OCI-LY1 (cell line): Measurements from ENCODE around the gene FOSB.
"Not testable (repeated sequence)": the region's sequence is repeated elsewhere in the genome, so short reads cannot be mapped to it uniquely, and the experiment has no call there.

Experiments
- H2AFZ ChIP-seq: fragments of 200-600 bp; sonication (generic), shearing (Covaris generic); 2 replicates; pipeline ENCODE4 v1.6.0; 2014; ENCODE audit warnings: antibody characterized with exemption, mild to moderate bottlenecking, low read length
- H3F3A ChIP-seq: fragments of 200-600 bp; sonication (generic), shearing (Covaris generic); 2 replicates; pipeline ENCODE4 v1.6.0; 2014; ENCODE audit warnings: mild to moderate bottlenecking, antibody characterized with exemption, low read length, moderate library complexity; ENCODE audit not compliant: insufficient read depth
- H3K27ac ChIP-seq: fragments of 200-600 bp; sonication (generic); 2 replicates; pipeline ENCODE4 v1.5.1; 2014; ENCODE audit warnings: low read length, mixed run types, mild to moderate bottlenecking, low read depth; ENCODE audit not compliant: poor library complexity, severe bottlenecking
- H3K27me3 ChIP-seq: fragments of 200-600 bp; sonication (generic); 2 replicates; pipeline ENCODE4 v1.6.0; 2014; ENCODE audit warnings: antibody characterized with exemption, mild to moderate bottlenecking, low read length, moderate library complexity; ENCODE audit not compliant: insufficient read depth
- H3K36me3 ChIP-seq: fragments of 200-600 bp; sonication (generic); 2 replicates; pipeline ENCODE4 v1.6.1; 2014; ENCODE audit warnings: mild to moderate bottlenecking, antibody characterized with exemption, low read length, moderate library complexity, mixed read lengths; ENCODE audit not compliant: insufficient read depth
- H3K4me1 ChIP-seq: fragments of 200-600 bp; sonication (generic); 2 replicates; pipeline ENCODE4 v1.5.1; 2014; ENCODE audit warnings: mild to moderate bottlenecking, low read length, moderate library complexity; ENCODE audit not compliant: insufficient read depth, severe bottlenecking
- H3K4me2 ChIP-seq: fragments of 200-600 bp; sonication (generic), shearing (Covaris generic); 2 replicates; pipeline ENCODE4 v1.6.1; 2014; ENCODE audit warnings: low read length
- H3K4me3 ChIP-seq: fragments of 200-600 bp; sonication (generic); 2 replicates; pipeline ENCODE4 v1.5.1; 2014; ENCODE audit warnings: low read length, low read depth, mild to moderate bottlenecking, mixed read lengths; ENCODE audit not compliant: poor library complexity, severe bottlenecking
- H3K79me2 ChIP-seq: fragments of 200-600 bp; shearing (Covaris generic); 2 replicates; pipeline ENCODE4 v1.6.1; 2016; ENCODE audit warnings: mixed run types, low read length, mixed read lengths; ENCODE audit not compliant: insufficient read depth
- H3K9ac ChIP-seq: fragments of 200-600 bp; sonication (generic), shearing (Covaris generic); 2 replicates; pipeline ENCODE4 v1.6.1; 2014; ENCODE audit warnings: mild to moderate bottlenecking, low read length, mixed read lengths
- H3K9me2 ChIP-seq: fragments of 200-600 bp; sonication (generic), shearing (Covaris generic); 2 replicates; pipeline ENCODE4 v1.6.1; 2014; ENCODE audit warnings: low read depth, mild to moderate bottlenecking, low read length, mixed read lengths
- H3K9me3 ChIP-seq: fragments of 200-600 bp; shearing (Covaris generic); 2 replicates; pipeline ENCODE4 v1.6.1; 2014; ENCODE audit warnings: low read length, mixed read lengths
- H4K20me1 ChIP-seq: fragments of 200-600 bp; sonication (generic), shearing (Covaris generic); 2 replicates; pipeline ENCODE4 v1.6.0; 2016; ENCODE audit warnings: mild to moderate bottlenecking, low read length; ENCODE audit not compliant: insufficient read depth
- EZH2 ChIP-seq: fragments of 200-600 bp; sonication (generic), shearing (Covaris generic); IDR thresholded peaks from 2 replicates; pipeline ENCODE4 v1.8.0; 2017; ENCODE audit warnings: borderline replicate concordance, mixed run types, mild to moderate bottlenecking, antibody characterized with exemption, low read length, moderate library complexity, mixed read lengths
- TF ChIP-seq, protein P1 (sequence below): fragments of 200-600 bp; sonication (generic), shearing (Covaris generic); IDR thresholded peaks from 2 replicates; pipeline ENCODE4 v1.5.1; 2017; ENCODE audit warnings: mild to moderate bottlenecking, antibody characterized with exemption, low read length, moderate library complexity, mixed read lengths

The FOSB gene

DNA sequence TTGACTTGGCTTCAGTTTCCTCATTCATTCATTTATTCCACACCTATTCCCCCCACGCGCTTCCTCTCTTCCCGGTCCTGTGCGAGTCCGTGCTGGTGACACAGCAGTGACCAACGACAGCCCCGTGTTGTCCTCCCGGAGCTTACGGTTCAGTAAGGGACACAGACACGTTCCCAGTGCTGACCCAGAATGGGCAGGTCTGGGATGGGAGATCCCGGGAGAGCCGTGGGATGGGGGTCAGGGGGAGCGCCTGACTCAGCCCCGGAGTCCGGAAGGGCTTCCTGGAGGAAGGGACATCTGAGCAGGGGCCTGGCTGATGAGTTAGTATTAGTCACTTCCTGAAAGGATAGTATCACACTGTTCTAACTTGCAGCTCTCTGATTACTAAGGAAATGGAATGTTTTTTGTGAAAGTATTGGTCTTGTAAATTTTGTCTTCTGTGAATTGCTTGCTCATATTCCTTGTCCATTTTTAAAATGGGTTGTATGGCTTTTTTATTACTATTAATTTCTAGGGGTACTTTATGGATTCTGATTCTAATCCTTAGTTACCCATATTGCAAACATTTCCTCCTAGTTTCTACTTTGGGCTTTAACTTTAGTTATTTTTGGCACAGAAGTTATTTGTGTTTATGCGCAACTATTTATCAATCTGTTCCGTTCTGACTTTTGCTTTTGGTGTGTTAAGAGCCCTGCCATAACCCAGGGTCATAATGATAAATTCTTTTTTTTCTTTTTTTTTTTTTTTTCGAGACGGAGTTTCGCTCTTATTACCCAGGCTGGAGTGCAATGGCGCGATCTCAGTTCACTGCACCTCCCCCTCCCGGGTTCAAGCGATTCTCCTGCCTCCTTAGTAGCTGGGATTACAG, 43.4 kb upstream of the FOSB start:
- H2AFZ ChIP-seq = no peak overlapping the region
- no peaks in the 10 kb centered on the region for H3K79me2 ChIP-seq
- peak overlapping the region; percentile 97 for H3K4me2 ChIP-seq
- 0 out of 2 replicates have a peak, but pooled peaks cover 8% of the 10 kb centered on the region for H3K27me3 ChIP-seq
- H3F3A ChIP-seq = no peaks in the 10 kb centered on the region
- no peaks in the 10 kb centered on the region for H3K9me3 ChIP-seq
- peak overlapping the region; percentile 26 for H3K27ac ChIP-seq
- no peak for TF ChIP-seq EZH2
- TF ChIP-seq, protein P1, sequence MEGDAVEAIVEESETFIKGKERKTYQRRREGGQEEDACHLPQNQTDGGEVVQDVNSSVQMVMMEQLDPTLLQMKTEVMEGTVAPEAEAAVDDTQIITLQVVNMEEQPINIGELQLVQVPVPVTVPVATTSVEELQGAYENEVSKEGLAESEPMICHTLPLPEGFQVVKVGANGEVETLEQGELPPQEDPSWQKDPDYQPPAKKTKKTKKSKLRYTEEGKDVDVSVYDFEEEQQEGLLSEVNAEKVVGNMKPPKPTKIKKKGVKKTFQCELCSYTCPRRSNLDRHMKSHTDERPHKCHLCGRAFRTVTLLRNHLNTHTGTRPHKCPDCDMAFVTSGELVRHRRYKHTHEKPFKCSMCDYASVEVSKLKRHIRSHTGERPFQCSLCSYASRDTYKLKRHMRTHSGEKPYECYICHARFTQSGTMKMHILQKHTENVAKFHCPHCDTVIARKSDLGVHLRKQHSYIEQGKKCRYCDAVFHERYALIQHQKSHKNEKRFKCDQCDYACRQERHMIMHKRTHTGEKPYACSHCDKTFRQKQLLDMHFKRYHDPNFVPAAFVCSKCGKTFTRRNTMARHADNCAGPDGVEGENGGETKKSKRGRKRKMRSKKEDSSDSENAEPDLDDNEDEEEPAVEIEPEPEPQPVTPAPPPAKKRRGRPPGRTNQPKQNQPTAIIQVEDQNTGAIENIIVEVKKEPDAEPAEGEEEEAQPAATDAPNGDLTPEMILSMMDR = no peak
- H3K9me2 ChIP-seq = no peaks in the 10 kb centered on the region
- H3K9ac ChIP-seq = peak overlapping the region; percentile 87
- H3K4me1 ChIP-seq = peaks cover 50% of the 10 kb centered on the region
- H4K20me1 ChIP-seq = no peaks in the 10 kb centered on the region
- H3K4me3 ChIP-seq = peak overlapping the region; percentile 84
- H3K36me3 ChIP-seq = peaks cover 6% of the 10 kb centered on the region; the same call in 1 of the 2 replicates

DNA sequence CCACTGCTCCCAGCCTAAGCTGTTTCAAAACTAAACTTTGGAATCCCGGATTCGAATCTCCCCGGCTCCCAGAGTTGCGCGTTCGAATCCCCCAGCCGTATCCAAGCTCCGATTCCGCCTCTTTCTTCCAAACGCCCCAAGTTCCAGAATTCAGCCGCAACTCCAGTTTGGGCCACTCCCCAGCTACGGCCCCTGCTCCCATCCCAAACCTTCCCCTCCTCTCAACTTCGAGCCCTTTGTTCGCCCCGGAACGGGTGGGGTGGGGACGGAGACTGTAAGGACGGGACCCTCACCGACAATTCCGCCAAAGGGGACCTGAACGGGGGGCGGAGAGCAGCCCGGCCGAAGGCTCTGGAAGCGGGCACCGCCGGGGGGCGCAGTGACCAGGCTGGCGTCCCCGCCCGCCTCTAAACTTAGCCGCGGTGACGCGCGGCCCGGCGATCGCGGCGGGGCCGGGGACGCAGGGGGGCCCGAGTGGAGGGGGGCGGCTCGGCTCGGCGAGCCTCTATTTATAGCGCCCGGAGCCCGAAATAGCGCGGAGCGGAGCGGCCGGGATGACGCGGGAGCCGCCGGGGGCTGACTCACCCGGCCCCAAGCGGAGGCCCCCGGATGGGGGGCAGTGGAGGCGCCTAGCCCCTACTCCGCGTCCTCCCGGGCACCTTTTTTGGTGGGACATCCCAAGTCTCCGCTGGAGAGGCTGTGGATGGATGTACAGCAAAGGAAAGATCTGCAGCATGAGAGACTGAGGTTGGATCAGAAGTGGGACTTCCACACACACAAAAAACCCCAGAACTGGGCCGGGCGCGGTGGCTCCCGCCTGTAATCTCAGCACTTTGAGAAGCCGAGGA, 39.2 kb upstream of the FOSB start:
- H4K20me1 ChIP-seq = no peaks in the 10 kb centered on the region
- H3K27me3 ChIP-seq = 0 out of 2 replicates have a peak, but pooled peaks cover 8% of the 10 kb centered on the region
- H3K4me2 ChIP-seq = peak overlapping the region; percentile 67
- no peaks in the 10 kb centered on the region for H3K79me2 ChIP-seq
- no peaks in the 10 kb centered on the region for H3K9me2 ChIP-seq
- TF ChIP-seq, protein P1 = peak; percentile 50
- TF ChIP-seq EZH2 = no peak
- H3K36me3 ChIP-seq = no peaks in the 10 kb centered on the region
- H3F3A ChIP-seq = no peaks in the 10 kb centered on the region
- peaks cover 25% of the 10 kb centered on the region for H3K4me1 ChIP-seq
- H3K4me3 ChIP-seq = peak overlapping the region; percentile 46
- H3K27ac ChIP-seq = no peak overlapping the region
- no peak overlapping the region for H2AFZ ChIP-seq
- no peaks in the 10 kb centered on the region for H3K9me3 ChIP-seq
- no peak overlapping the region for H3K9ac ChIP-seq

GRCh38 chr19:45429896-45430295, 37.9 kb upstream of the FOSB start:
- H3K27ac ChIP-seq, H3K79me2 ChIP-seq, H3K9me3 ChIP-seq, H3K36me3 ChIP-seq, H3K27me3 ChIP-seq, H3F3A ChIP-seq, H3K4me3 ChIP-seq, H4K20me1 ChIP-seq, H2AFZ ChIP-seq, H3K9me2 ChIP-seq, H3K9ac ChIP-seq, H3K4me2 ChIP-seq: not testable (repeated sequence)
- H3K4me1 ChIP-seq = peaks cover 14% of the 10 kb centered on the region

DNA sequence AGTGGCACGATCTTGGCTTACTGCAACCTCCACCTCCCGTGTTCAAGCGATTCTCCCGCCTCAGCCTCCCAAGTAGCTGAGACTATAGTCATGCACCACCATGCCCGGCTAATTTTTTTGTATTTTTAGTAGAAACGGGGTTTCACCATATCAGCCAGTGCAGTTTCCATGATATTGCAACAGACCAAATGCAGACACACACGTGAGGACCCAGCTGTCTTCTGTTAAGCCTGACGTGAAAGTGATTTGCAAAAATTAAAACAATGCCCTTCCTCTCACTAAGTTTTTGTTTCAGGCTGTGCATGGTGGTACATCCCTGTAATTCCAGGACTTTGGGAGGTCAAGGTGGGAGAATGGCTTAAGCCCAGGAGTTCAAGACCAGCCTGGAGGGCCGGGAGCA, 36.8 kb upstream of the FOSB start:
- not testable (repeated sequence) for H3K4me2 ChIP-seq

DNA sequence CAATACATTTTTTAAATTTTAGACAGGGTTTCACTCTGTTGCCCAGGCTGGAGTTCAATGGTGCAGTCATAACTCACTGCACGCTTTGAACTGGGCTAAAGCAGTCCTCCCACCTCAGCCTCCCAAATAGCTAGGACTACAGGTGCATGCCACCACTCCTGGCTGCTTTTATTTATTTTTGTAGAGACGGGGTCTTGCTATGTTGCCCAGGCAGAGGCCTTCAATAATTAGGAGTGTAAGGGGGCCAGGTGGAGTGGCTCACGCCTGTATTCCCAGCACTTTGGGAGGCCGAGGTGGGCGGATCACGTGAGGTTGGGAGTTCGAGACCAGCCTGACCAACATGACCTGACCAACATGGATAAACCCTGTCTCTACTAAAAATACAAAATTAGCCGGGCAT, 35.3 kb upstream of the FOSB start:
- not testable (repeated sequence) for H3K4me2 ChIP-seq, H3K27ac ChIP-seq, H4K20me1 ChIP-seq, H3K4me3 ChIP-seq, H3K9me2 ChIP-seq, H3K27me3 ChIP-seq, H3F3A ChIP-seq, H3K36me3 ChIP-seq, H2AFZ ChIP-seq, H3K9me3 ChIP-seq, H3K9ac ChIP-seq, H3K79me2 ChIP-seq
- peaks cover 12% of the 10 kb centered on the region for H3K4me1 ChIP-seq

More for the DNA sequence above, 36.8 kb upstream of the FOSB start:
- peaks cover 14% of the 10 kb centered on the region for H3K4me1 ChIP-seq
- H3K9ac ChIP-seq, H3K9me2 ChIP-seq, H4K20me1 ChIP-seq, H3K4me3 ChIP-seq, H3K79me2 ChIP-seq, H3F3A ChIP-seq, H2AFZ ChIP-seq, H3K27ac ChIP-seq, H3K36me3 ChIP-seq, H3K27me3 ChIP-seq, H3K9me3 ChIP-seq: not testable (repeated sequence)
